ENCODE results near the gene ACTN1.

Gene ACTN1

GRCh38 chr14:68892961-68893360 lies 86.1 kb downstream of the ACTN1 start:
- no peak for TF ChIP-seq CTCF (IDR thresholded peaks at IDR 0.05; ENCODE audit: low read depth, low read length)
- no peak for DNase-seq (ENCODE audit: extremely low read depth, low read depth)

- no peak for TF ChIP-seq CTCF (IDR thresholded peaks at IDR 0.05; ENCODE audit: low read depth, low read length)
- no peak for DNase-seq (ENCODE audit: extremely low read depth, low read depth)
These were observed 87.0 kb downstream of the ACTN1 start for GRCh38 chr14:68891851-68892660.

- no peak for TF ChIP-seq CTCF (IDR thresholded peaks at IDR 0.05; ENCODE audit: low read depth, low read length)
- no peak for DNase-seq (ENCODE audit: extremely low read depth, low read depth)
These were observed 88.8 kb downstream of the ACTN1 start for GRCh38 chr14:68890173-68890931.

DNA sequence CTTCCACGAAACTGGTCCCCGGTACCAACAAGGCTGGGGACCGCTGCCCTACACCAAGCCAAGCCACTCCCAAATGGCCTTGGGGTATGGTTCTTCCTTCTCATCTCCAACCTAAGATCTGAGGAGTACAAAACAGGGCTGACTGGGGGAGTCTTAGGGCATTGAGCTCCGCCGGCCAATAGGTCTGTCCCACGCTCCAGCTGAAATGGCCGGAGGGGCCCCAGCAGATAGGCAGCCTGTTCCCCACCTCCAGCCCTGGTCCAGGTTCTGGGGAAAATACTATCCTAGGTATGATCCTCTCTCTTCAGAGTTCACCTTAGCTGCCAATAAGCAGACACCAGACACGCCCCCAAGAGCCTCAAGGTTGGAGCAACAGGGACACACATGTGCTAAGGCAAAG lies 90.2 kb downstream of the ACTN1 start:
- no peak for DNase-seq (ENCODE audit: extremely low read depth, low read depth)
- no peak for TF ChIP-seq CTCF (IDR thresholded peaks at IDR 0.05; ENCODE audit: low read depth, low read length)

- TF ChIP-seq CTCF (IDR thresholded peaks at IDR 0.05; ENCODE audit: low read depth, low read length): no peak
- no peak for DNase-seq (ENCODE audit: extremely low read depth, low read depth)
These were observed 90.9 kb downstream of the ACTN1 start for GRCh38 chr14:68888025-68888850.

- TF ChIP-seq CTCF (IDR thresholded peaks at IDR 0.05; ENCODE audit: low read depth, low read length): no peak
- no peak for DNase-seq (ENCODE audit: extremely low read depth, low read depth)
These were observed 93.0 kb downstream of the ACTN1 start for GRCh38 chr14:68886109-68886434.

Data from AG09319 (cell line).